Dendritic cell treated with granulocyte-macrophage colony-stimulating factor and Interleukin-4, amounts not matched to agents 40 ng/mL and 50 ng/mL, for 4 days (primary cell): ENCODE results near the gene PNCK.

Experiments
- H3K27ac Mint-ChIP-seq: one replicate; pipeline ENCODE4 v1.8.0; 2022; ENCODE audit warnings: mild to moderate bottlenecking, mixed read lengths
- H3K27me3 Mint-ChIP-seq: one replicate; pipeline ENCODE4 v1.8.0; 2022; ENCODE audit warnings: mild to moderate bottlenecking, mixed read lengths
- H3K36me3 Mint-ChIP-seq: one replicate; pipeline ENCODE4 v1.8.0; 2022; ENCODE audit warnings: low read depth, mixed read lengths
- H3K4me1 Mint-ChIP-seq: one replicate; pipeline ENCODE4 v1.8.0; 2022; ENCODE audit warnings: low read depth, mixed read lengths
- H3K4me3 Mint-ChIP-seq: one replicate; pipeline ENCODE4 v1.8.0; 2022; ENCODE audit warnings: mild to moderate bottlenecking, moderate library complexity, mixed read lengths
- H3K9me3 Mint-ChIP-seq: one replicate; pipeline ENCODE4 v1.8.0; 2022; ENCODE audit warnings: mixed read lengths
- intact Hi-C: fragments of 100-400 bp; cut with micrococcal nuclease; formaldehyde crosslinking; loops from one replicate; pipeline ENCODE4 v1.15.0; 2022

PNCK gene

DNA sequence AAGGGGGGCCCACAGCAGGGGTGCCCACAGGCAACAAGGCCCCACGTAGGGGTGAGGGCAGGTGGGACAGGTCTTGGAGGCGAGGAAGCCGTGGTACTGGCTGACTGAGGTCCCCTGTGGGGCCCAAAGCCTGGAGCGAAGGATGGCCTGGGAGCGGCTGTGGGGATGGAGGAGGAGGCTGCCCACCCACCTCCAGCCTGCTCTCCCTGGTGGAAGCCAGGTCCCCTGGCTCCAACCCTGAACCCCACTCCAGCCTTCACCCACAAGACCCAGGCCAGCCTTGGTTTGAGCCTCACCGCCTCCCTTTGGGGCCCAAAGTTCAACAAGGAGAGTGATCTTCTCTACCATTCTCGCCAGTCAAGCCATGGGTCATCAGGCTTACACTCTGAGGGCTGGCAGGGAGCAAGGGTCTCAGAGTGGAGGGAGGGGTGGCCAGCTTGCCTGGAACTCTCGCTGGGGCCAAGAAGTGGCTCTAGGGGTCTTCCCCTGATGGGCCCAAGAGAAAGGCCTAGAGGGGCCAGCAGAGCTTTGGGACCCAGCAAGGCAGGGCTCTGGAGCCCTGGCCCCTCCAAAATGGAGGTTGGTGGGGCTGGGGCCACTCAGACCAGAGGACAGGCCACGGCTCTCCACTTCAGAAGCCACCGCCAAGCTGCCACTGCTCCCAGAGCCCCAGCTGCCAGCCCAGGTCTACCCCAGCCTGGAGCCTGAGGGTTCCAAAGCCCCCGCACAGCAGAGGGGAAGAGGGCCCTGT, 5.0 kb downstream of the PNCK start:
- Mint-ChIP-seq H3K4me3 (no peak overlapping the region), H3K27me3 (peaks cover 62% of the 10 kb centered on the region), H3K27ac (peak overlapping the region; percentile 55), H3K4me1 (peaks cover 9% of the 10 kb centered on the region), H3K9me3 (no peaks in the 10 kb centered on the region), H3K36me3 (no peaks in the 10 kb centered on the region)
- intact Hi-C loops, result loop anchor here (5.0 to 10.0 kb wide), 2 partner anchors 131 to 714 kb away; no protein-coding TSS in a partner anchor

DNA sequence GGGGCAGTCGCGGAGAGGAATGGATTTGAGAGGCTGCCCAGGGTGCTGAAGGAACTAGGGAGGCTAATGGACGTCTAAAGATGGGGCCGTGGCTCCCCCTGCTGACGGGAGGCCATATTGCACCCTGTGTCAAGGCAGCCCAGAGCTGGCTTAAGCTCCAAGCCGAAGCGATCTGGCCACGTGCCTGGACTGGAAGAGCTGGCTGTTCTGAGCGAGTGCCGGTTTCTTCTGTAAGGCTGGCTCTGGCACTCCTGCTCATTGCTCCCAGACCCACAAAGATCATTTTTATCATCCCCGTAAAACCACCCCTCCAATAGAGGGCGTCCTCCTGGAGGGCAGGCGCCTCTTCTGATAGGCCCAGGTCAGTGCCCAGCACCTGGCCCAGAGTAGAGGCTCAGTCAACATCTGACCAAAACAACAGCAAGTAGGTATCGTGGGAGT, 5.6 kb downstream of the PNCK start:
- Mint-ChIP-seq H3K27me3 (peaks cover 60% of the 10 kb centered on the region), H3K9me3 (no peaks in the 10 kb centered on the region), H3K4me1 (peaks cover 9% of the 10 kb centered on the region), H3K27ac (peak overlapping the region; percentile 55), H3K36me3 (no peaks in the 10 kb centered on the region), H3K4me3 (peak overlapping the region; percentile 67)
- intact Hi-C loops, result loop anchor here (5.0 to 10.0 kb wide), 2 partner anchors 131 to 713 kb away; no protein-coding TSS in a partner anchor

DNA sequence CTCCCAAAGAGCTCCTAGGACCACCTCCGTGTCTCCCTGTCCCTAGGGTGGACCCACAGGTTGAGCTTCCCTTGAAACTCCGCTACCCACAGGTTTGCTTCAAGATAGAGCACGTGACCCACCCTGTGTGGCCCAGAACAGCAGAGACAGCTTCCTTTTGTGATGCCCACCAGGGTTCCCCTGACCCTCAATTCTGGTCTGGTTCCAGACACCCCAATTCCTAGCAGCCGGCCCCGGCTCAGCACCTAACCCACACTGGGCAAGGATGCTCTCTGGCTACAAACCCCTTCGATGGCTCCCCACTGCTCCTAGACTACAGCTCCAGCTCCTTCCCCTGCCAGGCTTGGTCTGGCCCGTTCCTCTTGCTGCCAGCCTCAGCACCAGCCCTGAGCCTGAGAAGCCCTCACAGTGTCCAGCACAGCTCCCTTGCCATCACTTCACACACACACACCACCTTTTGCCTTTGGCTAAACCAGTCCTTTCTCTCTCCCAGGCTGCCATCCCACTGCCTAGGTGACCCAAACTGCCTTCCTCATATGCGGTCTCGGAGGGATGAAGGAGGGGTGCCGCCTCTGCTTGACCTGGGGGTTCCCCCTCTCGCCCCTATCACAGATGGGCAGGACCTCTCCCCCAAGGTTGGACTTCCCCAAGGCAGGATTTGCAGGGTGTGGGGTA, 6.2 kb downstream of the PNCK start:
- no peaks in the 10 kb centered on the region for H3K36me3 Mint-ChIP-seq
- H3K4me3 Mint-ChIP-seq, result peak overlapping the region; percentile 67
- intact Hi-C loops, result loop anchor here (5.0 to 10.0 kb wide), 2 partner anchors 130 to 713 kb away; no protein-coding TSS in a partner anchor
- peaks cover 9% of the 10 kb centered on the region for H3K4me1 Mint-ChIP-seq
- H3K27ac Mint-ChIP-seq, result peak overlapping the region; percentile 55
- H3K9me3 Mint-ChIP-seq, result no peaks in the 10 kb centered on the region
- H3K27me3 Mint-ChIP-seq, result peaks cover 60% of the 10 kb centered on the region

DNA sequence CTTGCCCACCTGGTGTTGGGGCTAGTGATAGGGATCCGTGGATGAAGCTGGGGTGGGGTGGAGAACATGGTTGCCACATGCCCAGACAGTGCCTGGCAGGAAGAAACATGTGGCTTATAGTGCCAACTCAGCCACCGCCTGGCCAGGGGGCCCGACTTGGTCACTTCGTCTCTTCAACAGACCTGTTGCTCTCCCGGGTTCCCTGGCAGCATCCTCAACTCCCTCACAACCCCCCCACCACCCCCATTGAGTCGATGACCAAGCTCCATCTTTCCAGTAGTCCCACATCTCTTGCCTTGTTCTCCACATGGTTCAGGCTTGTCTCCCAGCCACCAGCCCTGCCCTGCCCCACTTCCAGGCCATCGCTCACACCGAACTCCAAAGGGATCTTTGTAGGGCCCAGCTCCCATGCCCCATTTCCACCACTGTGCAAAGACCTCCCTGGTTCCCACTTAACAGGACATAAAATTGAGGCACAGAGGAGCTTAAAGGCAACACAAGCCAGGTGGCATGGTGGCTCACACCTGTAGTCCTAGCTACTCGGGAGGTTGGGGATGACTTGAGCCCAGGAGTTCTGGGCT, 7.8 kb downstream of the PNCK start:
- H3K4me1 Mint-ChIP-seq, result peaks cover 9% of the 10 kb centered on the region
- no peak overlapping the region for H3K27ac Mint-ChIP-seq
- H3K27me3 Mint-ChIP-seq, result peaks cover 62% of the 10 kb centered on the region
- no peak overlapping the region for H3K4me3 Mint-ChIP-seq
- no peaks in the 10 kb centered on the region for H3K36me3 Mint-ChIP-seq
- no peaks in the 10 kb centered on the region for H3K9me3 Mint-ChIP-seq
- intact Hi-C loops, result loop anchor here (5.0 to 10.0 kb wide), 2 partner anchors 129 to 711 kb away; no protein-coding TSS in a partner anchor

DNA sequence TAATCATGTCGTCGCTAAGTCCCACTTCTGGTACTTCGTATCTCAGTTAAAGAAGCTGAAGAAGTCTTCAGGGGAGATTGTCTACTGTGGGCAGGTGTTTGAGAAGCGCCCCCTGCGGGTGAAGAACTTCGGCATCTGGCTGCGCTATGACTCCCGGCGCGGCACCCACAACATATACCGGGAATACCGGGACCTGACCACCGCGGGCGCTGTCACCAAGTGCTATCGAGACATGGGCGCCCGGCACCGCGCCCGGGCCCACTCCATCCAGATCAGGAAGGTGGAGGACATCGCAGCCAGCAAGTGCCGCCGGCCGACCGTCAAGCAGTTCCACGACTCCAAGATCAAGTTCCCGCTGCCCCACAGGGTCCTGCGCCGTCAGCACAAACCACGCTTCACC, 11.3 kb downstream of the PNCK start:
- intact Hi-C loops, result loop anchor here (5.0 to 10.0 kb wide), 2 partner anchors 110 to 707 kb away; no protein-coding TSS in a partner anchor
- Mint-ChIP-seq H3K27ac (no peak overlapping the region), H3K9me3 (no peaks in the 10 kb centered on the region), H3K4me3 (peak overlapping the region; percentile 52), H3K36me3 (no peaks in the 10 kb centered on the region), H3K4me1 (no peaks in the 10 kb centered on the region), H3K27me3 (peaks cover 59% of the 10 kb centered on the region)

DNA sequence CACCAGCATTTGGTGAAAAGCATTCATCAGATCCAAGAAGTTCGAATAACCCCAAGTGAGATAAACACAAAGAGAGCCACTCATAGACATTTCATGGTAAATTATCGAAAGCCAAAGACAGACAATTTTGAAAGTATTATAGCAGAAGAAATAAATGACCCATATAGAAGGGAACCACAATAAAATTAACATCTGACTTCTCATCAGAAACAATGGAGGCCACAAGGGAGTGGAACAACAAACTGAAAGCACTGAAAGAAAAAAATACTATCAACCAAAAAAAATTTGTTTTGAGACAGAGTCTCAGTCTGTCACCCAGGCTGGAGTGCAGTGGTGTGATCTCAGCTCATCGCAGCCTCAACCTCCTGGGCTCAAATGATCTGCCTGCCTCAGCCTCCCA, 14.3 kb downstream of the PNCK start:
- Mint-ChIP-seq H3K4me1 (no peaks in the 10 kb centered on the region), H3K27me3 (peaks cover 42% of the 10 kb centered on the region), H3K9me3 (no peaks in the 10 kb centered on the region), H3K27ac (no peak overlapping the region), H3K4me3 (no peak overlapping the region), H3K36me3 (no peaks in the 10 kb centered on the region)
- intact Hi-C loops, result no loop called here

DNA sequence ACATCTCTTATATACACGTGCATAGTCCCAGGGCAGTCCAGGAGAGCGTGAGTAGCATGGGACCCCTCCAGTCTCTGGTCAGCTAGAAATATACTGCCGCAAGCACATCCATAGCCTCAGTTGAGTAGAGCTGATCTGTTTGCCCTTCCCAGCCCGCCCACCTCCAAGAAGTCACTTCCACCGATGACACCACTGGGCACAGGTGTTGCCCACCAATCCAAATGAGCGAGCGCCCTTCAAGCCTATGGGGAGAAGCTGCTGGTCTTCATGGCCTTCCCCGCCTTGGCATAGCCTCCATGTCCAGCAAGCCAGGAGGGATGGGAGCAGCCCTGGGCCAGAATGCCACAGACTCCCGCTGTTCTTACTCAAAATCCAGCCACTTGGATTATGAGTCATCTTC, 16.5 kb downstream of the PNCK start:
- H3K4me1 Mint-ChIP-seq, result no peaks in the 10 kb centered on the region
- no peak overlapping the region for H3K4me3 Mint-ChIP-seq
- intact Hi-C loops, result no loop called here
- H3K36me3 Mint-ChIP-seq, result no peaks in the 10 kb centered on the region
- H3K27me3 Mint-ChIP-seq, result peaks cover 35% of the 10 kb centered on the region
- no peak overlapping the region for H3K27ac Mint-ChIP-seq
- no peaks in the 10 kb centered on the region for H3K9me3 Mint-ChIP-seq

DNA sequence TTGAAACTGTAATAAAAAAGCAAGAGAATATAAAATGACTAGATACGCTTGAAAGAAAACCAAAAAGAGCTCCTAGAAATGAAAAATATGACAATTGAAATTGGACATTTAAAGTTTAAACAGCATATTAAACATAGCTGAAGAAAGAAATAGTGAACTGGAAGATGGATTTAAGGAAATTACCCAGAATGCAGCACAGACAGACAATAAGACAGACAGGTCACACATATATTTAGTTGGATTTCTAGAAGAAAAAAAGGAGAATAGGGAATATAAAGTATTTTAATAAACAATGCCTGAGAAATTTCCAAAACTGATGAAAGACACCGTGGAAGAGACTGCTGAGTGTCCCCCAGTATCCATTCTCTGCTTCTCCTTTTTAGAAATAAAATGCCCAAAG, 20.1 kb downstream of the PNCK start:
- Mint-ChIP-seq H3K27me3 (peaks cover 24% of the 10 kb centered on the region), H3K9me3 (no peaks in the 10 kb centered on the region), H3K4me3 (no peak overlapping the region), H3K27ac (no peak overlapping the region), H3K4me1 (no peaks in the 10 kb centered on the region), H3K36me3 (no peaks in the 10 kb centered on the region)
- intact Hi-C loops, result loop anchor here (5.0 kb wide), 1 partner anchor 116 kb away; no protein-coding TSS in a partner anchor

DNA sequence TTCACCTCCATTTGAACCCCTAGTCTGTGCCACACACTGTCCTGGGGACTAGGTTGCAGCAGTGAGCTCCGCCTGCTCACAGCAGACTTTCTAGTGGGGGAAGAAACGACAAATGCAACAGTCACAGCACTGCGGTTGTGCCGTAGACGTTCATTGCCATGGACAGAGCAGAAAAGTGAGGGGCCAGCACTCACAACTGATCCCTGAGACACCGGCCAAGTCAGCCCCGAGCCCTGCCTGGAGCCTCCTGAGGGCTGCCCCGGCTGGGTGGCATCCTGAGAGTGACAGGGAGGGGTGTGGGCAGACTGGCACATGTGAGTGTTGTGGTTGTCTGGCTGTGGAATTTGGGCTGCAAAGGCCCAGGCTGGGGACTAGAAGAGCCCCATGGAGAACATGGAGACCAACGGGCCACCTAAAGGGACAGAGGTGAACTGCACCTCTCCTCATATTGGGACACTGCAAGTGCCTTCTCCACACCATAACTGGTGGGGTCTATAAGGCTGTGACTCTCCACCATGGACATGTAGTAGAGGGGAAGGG, 22.0 kb downstream of the PNCK start:
- Mint-ChIP-seq H3K9me3 (no peaks in the 10 kb centered on the region), H3K27me3 (peaks cover 32% of the 10 kb centered on the region), H3K36me3 (no peaks in the 10 kb centered on the region), H3K4me3 (no peak overlapping the region), H3K4me1 (no peaks in the 10 kb centered on the region), H3K27ac (no peak overlapping the region)
- intact Hi-C loops, result loop anchor here (5.0 kb wide), 1 partner anchor 114 kb away; no protein-coding TSS in a partner anchor

DNA sequence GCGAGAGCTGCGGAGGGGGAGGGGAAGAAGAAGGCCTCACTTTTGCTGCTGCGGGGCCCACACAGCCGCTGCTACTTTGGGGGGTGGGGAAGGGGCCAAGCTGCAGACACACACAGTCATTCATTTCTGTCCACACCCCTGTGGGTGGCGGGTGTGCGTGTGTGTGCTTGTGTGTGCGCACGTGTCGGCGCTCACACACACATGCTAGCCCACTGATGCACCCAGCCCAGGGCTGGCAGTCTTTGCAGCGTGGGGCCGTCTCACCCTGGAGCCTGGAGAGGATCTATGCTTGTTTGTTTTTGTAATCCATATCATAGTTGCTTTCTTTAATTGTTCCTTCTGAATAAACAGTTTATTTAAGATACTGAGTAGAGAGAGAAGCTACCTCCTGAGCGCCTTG, 22.7 kb downstream of the PNCK start:
- H3K27ac Mint-ChIP-seq, result no peak overlapping the region
- no peaks in the 10 kb centered on the region for H3K9me3 Mint-ChIP-seq
- H3K4me1 Mint-ChIP-seq, result no peaks in the 10 kb centered on the region
- intact Hi-C loops, result loop anchor here (5.0 kb wide), 1 partner anchor 114 kb away; no protein-coding TSS in a partner anchor
- no peak overlapping the region for H3K4me3 Mint-ChIP-seq
- H3K36me3 Mint-ChIP-seq, result no peaks in the 10 kb centered on the region
- H3K27me3 Mint-ChIP-seq, result peaks cover 38% of the 10 kb centered on the region

DNA sequence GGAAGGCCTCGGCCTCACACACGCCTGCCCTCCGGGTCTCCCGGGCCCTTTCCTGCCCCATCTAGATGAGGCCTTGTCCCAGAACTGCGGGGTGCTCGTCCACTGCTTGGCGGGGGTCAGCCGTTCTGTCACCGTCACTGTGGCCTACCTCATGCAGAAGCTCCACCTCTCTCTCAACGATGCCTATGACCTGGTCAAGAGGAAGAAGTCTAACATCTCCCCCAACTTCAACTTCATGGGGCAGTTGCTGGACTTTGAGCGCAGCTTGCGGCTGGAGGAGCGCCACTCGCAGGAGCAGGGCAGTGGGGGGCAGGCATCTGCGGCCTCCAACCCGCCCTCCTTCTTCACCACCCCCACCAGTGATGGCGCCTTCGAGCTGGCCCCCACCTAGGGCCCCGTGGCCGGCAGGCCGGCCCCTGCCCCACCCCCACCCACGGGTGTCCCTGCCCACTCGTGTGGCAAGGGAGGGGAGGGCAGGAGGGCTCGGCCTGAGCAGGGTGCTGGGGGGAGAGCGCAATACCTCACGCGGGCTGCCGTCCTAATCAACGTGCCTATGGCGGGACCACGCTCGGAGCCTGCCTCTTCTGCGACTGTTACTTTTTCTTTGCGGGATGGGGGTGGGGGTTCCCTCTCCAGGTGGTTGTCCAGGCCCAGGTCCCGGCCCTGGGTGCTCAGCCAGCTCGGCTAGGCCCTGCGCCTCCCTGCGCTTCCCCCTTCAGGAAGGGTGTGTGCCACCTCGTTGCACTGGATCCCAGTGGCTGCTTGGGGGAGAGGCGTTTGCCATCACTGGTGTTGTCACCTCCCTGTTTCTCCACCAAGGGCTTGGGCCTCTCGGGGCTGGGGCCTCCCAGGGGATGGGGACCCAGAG, 23.5 kb downstream of the PNCK start:
- H3K9me3 Mint-ChIP-seq, result no peaks in the 10 kb centered on the region
- H3K4me3 Mint-ChIP-seq, result no peak overlapping the region
- intact Hi-C loops, result loop anchor here (5.0 kb wide), 2 partner anchors 98 to 113 kb away; no protein-coding TSS in a partner anchor
- no peaks in the 10 kb centered on the region for H3K36me3 Mint-ChIP-seq
- peaks cover 46% of the 10 kb centered on the region for H3K27me3 Mint-ChIP-seq
- no peaks in the 10 kb centered on the region for H3K4me1 Mint-ChIP-seq
- H3K27ac Mint-ChIP-seq, result no peak overlapping the region

DNA sequence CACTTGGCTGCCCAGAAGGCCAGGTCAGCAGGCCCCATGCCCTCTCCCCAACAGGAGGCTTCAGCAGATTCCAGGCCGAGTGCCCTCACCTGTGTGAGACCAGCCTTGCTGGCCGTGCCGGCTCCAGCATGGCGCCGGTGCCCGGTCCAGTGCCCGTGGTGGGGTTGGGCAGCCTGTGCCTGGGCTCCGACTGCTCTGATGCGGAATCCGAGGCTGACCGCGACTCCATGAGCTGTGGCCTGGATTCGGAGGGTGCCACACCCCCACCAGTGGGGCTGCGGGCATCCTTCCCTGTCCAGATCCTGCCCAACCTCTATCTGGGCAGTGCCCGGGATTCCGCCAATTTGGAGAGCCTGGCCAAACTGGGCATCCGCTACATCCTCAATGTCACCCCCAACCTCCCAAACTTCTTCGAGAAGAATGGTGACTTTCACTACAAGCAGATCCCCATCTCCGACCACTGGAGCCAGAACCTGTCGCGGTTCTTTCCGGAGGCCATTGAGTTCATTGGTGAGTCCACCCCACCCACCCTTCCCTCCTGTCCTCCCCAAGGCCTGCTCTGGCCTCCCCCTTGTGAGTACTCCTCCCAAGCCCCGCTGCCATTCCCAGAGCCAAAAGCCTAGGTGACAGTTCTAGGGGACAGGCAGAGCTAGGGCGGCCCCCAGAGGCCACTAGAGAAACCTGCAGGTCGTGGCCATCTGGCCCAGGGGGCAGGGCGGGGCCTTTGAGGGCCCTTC, 24.3 kb downstream of the PNCK start:
- intact Hi-C loops, result loop anchor here (5.0 kb wide), 1 partner anchor 97 kb away; no protein-coding TSS in a partner anchor
- Mint-ChIP-seq H3K36me3 (no peaks in the 10 kb centered on the region), H3K27ac (no peak overlapping the region), H3K9me3 (no peaks in the 10 kb centered on the region), H3K4me1 (no peaks in the 10 kb centered on the region), H3K4me3 (no peak overlapping the region), H3K27me3 (peaks cover 52% of the 10 kb centered on the region)
